ENCODE measurements around the gene ZCCHC7. TPM values are rescaled to one million over a fixed set of nuclear protein-coding genes. Genes with fewer than 3 reads are reported as not detected.

The ZCCHC7 gene
- total RNA-seq, 1 experiment from 2014 or later = 31.2 TPM

DNA sequence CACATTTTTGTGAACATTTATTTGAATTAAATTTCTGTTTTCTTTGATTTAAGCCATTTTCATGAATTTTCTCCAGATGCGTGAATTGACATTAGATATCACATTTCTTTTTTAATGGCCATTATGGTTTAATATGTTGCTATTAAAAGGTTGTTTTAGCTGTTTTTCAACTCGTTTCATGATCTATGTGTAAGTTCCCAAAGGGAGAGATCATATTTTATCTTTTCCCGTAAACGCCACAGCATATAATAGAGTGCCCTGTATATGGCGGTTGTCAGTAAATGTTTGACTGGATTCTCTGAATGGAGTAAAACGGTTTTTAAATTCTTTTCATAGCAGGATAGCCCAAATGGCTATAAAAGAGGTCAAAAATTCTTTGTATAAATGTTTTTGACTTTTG is 35.8 kb downstream of the ZCCHC7 start:
- Histone ChIP-seq H3K4me3 (replicated peaks in 1 of 2; ENCODE audit: low read depth in 1 of 2, low read length in 2 of 2) (no peak overlapping the region), H3K27me3 (ENCODE audit: insufficient read depth, low read length) (no peaks in the 10 kb centered on the region), H3K9me3 (ENCODE audit: control insufficient read depth in 1 of 2, insufficient read depth in 1 of 2, low read depth in 1 of 2, low read length in 2 of 2) (no peaks in the 10 kb centered on the region), H2AFZ (ENCODE audit: low read depth, low read length, poor library complexity, severe bottlenecking) (no peak overlapping the region), H3K36me3 (ENCODE audit: control insufficient read depth in 1 of 2, insufficient read depth in 2 of 2, low read length in 2 of 2) (0 out of 4 replicates have a peak, but pooled peaks cover 0 to 6% of the 10 kb centered on the region in 2 experiments), H3K4me1 (ENCODE audit: control insufficient read depth in 1 of 2, insufficient read depth in 2 of 2, low read length in 2 of 2) (no peaks in the 10 kb centered on the region), H4K20me1 (ENCODE audit: insufficient read depth) (no peaks in the 10 kb centered on the region), H3K4me2 (ENCODE audit: low read length) (no peak overlapping the region), H3K9ac (ENCODE audit: low read length) (no peak overlapping the region), H3K79me2 (ENCODE audit: insufficient read depth, low read length) (peaks cover 65% of the 10 kb centered on the region), H3K27ac (ENCODE audit: low read depth, low read length) (no peak overlapping the region), H3K9me2 (ENCODE audit: insufficient read depth) (no peaks in the 10 kb centered on the region)
- intact Hi-C loops (cut with micrococcal nuclease) = no loop called here
- no peak for ATAC-seq
- no peak for TF ChIP-seq SRF (IDR thresholded peaks at IDR 0.05; ENCODE audit: low read depth)
- TF ChIP-seq SIN3A (IDR thresholded peaks at IDR 0.05; ENCODE audit: low read depth) = no peak
- no peak for TF ChIP-seq FOSL1 (IDR thresholded peaks at IDR 0.05; ENCODE audit: low read depth)
- TF ChIP-seq ELF1 (IDR thresholded peaks at IDR 0.05; ENCODE audit: borderline replicate concordance, low read depth) = no peak
- TF ChIP-seq, protein P1, sequence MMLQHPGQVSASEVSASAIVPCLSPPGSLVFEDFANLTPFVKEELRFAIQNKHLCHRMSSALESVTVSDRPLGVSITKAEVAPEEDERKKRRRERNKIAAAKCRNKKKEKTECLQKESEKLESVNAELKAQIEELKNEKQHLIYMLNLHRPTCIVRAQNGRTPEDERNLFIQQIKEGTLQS (IDR thresholded peaks at IDR 0.05) = no peak
- no TSS peak for BruUV-seq (replicated peaks)
- ChIA-PET CTCF (no interaction called here), RAD21 (ENCODE audit: low non-redundant PET in 1 of 2, low total read pairs in 2 of 2, uncharacterized antibody in 2 of 2, unreplicated experiment in 2 of 2) (no interaction called here), POLR2A (no interaction called here)
- DNase-seq (ENCODE audit: low read depth, low spot score) = no peak

DNA sequence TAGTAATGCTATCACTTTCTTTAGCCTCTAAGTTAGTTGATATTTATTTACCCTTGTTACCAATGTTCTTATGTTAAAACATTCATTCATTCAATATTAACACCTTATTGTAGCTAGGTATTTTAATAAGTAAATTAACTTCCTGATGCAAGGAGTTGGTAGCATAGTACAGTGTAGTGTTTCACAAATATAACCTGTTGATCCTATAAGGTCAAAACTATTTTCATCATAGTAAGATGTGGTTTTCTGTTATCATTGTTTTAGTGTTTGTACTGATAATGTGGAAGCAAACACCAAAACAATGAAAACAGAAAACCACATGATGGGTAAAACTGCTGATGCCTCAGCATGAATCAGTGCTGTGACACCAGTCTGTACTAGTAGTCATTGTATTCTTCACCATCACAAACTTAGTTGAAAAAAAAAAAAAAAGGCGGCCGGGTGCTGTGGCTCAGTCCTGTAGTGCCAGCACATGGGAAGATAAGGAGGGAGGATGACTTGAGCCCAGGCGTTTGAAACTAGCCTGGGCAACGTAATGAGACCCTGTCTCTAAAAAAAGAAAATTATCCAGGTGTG is 36.5 kb downstream of the ZCCHC7 start:
- intact Hi-C loops (cut with micrococcal nuclease) = no loop called here
- Histone ChIP-seq H3K79me2 (ENCODE audit: insufficient read depth, low read length) (peaks cover 62% of the 10 kb centered on the region), H3K9me3 (ENCODE audit: control insufficient read depth in 1 of 2, insufficient read depth in 1 of 2, low read depth in 1 of 2, low read length in 2 of 2) (no peaks in the 10 kb centered on the region), H3K27me3 (ENCODE audit: insufficient read depth, low read length) (no peaks in the 10 kb centered on the region), H3K4me1 (ENCODE audit: control insufficient read depth in 1 of 2, insufficient read depth in 2 of 2, low read length in 2 of 2) (no peaks in the 10 kb centered on the region), H3K9ac (ENCODE audit: low read length) (no peak overlapping the region), H3K4me3 (replicated peaks in 1 of 2; ENCODE audit: low read depth in 1 of 2, low read length in 2 of 2) (no peak overlapping the region), H3K9me2 (ENCODE audit: insufficient read depth) (no peaks in the 10 kb centered on the region), H3K27ac (ENCODE audit: low read depth, low read length) (no peak overlapping the region), H2AFZ (ENCODE audit: low read depth, low read length, poor library complexity, severe bottlenecking) (no peak overlapping the region), H4K20me1 (ENCODE audit: insufficient read depth) (no peaks in the 10 kb centered on the region), H3K36me3 (ENCODE audit: control insufficient read depth in 1 of 2, insufficient read depth in 2 of 2, low read length in 2 of 2) (0 out of 4 replicates have a peak, but pooled peaks cover 0 to 6% of the 10 kb centered on the region in 2 experiments), H3K4me2 (ENCODE audit: low read length) (no peak overlapping the region)
- CTCF ChIA-PET = no interaction called here
- DNase-seq (ENCODE audit: low read depth, low spot score) (no peak), ATAC-seq (no peak)
- RAD21 ChIA-PET (ENCODE audit: low non-redundant PET in 1 of 2, low total read pairs in 2 of 2, uncharacterized antibody in 2 of 2, unreplicated experiment in 2 of 2) = no interaction called here
- TF ChIP-seq SIN3A (IDR thresholded peaks at IDR 0.05; ENCODE audit: low read depth) = no peak
- no peak for TF ChIP-seq REST (IDR thresholded peaks at IDR 0.05; ENCODE audit: low read depth)
- TF ChIP-seq POLR2A (IDR thresholded peaks at IDR 0.05; ENCODE audit: borderline replicate concordance, extremely low read depth, insufficient read depth, insufficient read length) = no peak
- TF ChIP-seq CEBPB (IDR thresholded peaks at IDR 0.05; ENCODE audit: low read depth) = no peak
- no peak for TF ChIP-seq FOSL1 (IDR thresholded peaks at IDR 0.05; ENCODE audit: low read depth)
- TF ChIP-seq ELF1 (IDR thresholded peaks at IDR 0.05; ENCODE audit: borderline replicate concordance, low read depth) = no peak
- no peak for TF ChIP-seq TCF7L2 (IDR thresholded peaks at IDR 0.05; ENCODE audit: borderline replicate concordance, extremely low read depth, insufficient read depth, insufficient read length)
- no peak for TF ChIP-seq CBX3 (IDR thresholded peaks at IDR 0.05; ENCODE audit: low read depth)
- POLR2A ChIA-PET = no interaction called here
- BruUV-seq (replicated peaks) = no TSS peak

Measured in HCT116 (cell line).